T-helper 2 cell treated with Interferon-gamma antibody and Interleukin-4, amounts not matched to agents 100 ng/mL and 5 ng/mL, for 36 hours (primary cell): ENCODE measurements around the gene SIX4. TPM values are rescaled to one million over a fixed set of nuclear protein-coding genes. Genes with fewer than 3 reads are reported as not detected.
"Not testable (repeated sequence)": the region's sequence is repeated elsewhere in the genome, so short reads cannot be mapped to it uniquely, and the experiment has no call there.

Source experiments
- intact Hi-C: fragments of 100-400 bp; cut with micrococcal nuclease; formaldehyde crosslinking; loops from one replicate; pipeline ENCODE4 v1.15.1; 2023
- total RNA-seq: library from RNA; stranded (reverse); gene quantifications from 2 replicates; pipeline ENCODE4 v1.2.3, GENCODE V29; 2022

The SIX4 gene
- total RNA-seq, result 0.82 and 0.89 TPM in 2 replicates

DNA sequence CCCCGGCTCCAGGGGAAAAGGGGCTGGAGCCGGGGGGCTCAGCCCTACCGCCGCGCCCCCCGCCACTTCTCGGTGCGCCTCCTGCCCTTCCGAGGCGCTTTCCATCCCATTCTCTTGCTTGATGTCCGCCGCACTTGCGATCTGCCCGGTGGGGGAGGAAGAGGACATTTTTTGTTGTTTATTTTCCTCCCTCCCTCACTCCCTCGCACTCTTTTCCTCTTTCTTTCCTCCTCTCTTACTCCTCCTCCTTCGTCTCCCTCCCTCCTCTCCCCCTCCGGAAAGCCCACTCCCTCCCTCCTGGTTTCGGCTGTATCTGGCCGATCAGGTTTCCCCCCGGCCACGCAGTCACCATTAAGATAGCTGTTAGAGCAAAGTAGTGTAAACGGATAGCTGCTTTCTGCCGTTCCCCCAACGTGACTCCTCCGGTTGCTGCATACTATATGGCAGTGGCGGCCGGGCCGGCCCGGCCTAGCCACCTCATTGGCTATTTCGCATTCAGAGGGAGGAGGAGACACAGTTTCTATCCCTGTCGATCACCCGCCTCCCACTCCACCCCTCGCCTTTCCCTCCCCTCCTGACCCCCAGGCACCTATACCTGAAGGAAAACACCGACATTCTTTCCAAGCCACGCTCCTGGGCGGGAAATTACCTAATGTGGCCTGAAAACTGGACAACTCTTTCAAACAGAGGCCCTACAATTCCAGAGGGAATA is at the start of gene SIX4:
SIX4 (minus strand) TSS at position 445 of the 712 bp plus-strand sequence; CDS start at position 168, 277 bp downstream.
- intact Hi-C loops, result loop anchor here (1.0 to 10.0 kb wide), 5 partner anchors 29 to 389 kb away; partner anchors contain the start of genes SLC38A6 and TRMT5

DNA sequence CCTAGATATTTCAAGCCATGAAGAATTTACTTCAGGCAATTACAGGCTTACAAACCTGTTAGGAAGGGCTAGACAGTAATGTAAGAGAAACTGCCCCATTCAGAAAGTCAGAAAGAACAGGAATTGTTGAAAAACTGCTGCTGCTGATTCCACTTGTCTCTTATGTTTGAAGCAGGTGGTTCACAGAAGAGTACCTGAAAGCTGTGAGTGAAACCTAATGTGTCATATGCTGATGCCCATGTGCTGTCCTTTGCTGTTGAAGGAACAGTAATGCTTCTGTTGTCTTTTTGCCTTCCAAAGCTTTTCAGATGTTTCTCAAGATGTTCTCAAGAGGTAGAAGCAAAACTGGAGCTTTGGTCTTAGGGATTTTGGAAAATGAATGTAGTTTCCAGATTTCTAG is 49.4 kb upstream of the SIX4 start:
- intact Hi-C loops, result no loop called here

DNA sequence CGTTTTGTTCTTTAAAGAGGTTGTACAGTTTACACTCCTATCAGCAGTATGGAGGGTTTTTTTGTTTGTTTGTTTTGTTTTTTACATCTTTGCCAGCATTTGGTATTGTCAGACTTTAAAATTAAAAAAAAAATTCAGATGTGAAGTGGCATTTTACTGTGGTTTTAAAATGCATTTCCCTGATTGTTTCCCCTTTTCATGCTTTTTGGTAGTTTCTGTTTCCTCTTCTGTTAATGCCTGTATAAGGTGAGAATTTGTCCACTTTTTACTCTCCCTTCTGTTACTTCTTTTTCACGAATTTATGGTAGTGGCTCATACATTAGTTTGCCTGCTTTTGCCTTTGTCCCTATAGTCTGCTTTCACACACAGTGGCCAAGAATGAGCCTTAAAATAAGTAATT is 47.0 kb upstream of the SIX4 start:
- intact Hi-C loops, result no loop called here

DNA sequence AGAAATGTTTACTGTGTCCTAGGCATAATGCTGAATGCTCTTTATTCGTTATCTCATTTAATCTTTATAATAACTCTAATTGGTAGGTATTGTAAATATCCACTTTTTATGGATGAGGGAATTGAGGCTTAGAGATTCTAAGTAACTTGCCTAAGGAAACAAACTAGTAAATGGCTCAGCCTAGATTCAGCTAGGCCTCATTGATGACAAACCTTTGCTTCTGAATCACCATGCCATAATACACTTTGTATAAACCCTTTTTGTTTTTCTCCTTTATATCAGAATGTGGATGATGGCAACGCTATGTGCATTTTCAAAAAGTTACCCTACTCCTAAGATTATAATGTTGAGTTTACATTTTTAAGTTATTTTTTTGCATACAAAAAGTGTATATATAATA is 44.5 kb upstream of the SIX4 start:
- intact Hi-C loops, result no loop called here

DNA sequence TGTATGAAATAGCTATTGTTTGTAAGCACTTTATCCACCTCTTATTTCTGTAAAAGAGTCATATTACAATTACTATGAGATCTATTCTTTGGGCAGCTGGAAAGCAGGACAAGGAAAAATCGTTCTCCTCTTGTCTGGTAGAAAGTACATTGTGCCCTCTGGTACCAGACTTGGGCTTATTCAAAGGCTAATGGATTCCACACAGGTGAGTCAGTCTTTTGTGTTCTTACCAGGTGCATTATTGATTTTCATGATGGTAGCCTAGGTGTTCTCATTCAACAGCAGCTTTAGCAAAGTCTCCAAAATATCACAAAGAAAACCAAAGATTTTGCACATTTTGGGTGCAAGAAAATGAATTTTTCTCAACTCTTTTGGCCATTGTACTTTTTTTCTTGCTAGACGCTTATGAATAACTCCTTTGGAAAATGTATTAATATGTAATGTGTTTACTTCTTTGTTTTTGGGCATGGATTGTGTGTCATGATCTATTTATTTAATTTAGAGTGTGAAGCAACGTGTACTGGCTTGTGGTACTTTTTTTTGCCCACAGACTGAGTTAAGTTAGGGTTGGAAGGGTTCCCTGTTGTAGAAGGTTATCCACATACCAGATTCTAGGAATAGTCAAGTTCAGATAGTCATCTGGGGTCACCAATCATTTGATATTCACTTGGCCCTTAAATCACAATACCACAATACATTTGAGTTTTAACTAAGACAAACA is 36.7 kb upstream of the SIX4 start:
- intact Hi-C loops, result no loop called here

DNA sequence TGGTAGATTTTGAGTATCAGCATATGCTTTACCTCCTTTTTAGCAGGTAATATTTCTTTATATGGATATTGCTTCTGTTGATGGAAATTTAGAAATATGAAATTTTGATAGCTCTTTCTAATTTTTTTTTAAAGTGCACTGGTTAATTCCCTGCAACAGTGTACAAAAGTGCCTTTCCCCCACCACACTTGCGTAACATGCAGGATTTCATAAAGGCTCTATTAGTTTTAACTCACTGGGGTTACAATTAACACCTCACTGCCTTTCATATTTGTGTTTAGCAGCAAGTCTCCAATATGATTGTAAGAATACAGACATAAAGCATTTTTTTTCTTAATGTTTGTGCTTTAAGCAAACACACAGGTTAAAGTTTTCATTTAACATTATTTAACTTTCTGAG is 36.1 kb upstream of the SIX4 start:
- intact Hi-C loops, result no loop called here

DNA sequence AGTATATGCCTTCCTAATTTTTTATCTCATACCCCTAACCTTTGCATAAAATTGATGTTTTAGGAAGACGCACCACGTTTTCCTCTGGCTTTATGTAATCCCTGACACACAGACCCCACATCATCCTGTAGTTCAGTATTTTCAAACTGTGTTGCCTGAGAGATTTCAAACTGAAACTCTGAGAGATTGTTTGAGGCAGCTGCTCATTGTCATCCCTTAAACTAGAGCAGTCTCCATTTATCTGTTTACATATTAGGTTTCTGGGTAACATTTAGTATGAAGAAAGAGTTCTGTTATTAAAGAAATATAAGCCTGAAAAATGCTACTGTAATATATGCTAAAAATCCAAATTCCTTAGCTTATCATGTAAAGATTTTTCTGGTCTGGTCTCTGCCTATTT is 34.7 kb upstream of the SIX4 start:
- intact Hi-C loops, result loop anchor here (5.0 to 10.0 kb wide), 4 partner anchors 33 to 664 kb away; partner anchors contain the start of genes PCNX4 and PPM1A

DNA sequence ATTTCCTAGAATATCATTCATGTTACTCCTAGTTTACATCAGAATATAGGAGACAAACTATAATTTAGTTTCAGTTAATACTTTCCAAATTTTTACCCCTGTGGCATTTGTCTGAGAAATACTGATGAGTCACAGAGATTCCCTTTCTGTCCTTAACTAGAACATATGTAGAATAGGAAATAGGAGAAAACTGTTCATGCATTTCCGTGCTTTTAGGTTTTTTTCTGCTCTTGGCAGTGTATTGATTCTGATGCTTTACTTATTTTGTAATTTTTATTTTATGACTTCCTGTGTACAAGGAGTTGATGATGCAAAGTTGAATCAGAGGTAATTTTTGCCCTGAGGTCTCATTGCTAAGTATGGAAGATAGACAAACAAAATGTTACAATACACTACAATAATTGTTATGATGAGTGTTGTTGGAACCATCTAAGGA is 33.4 kb upstream of the SIX4 start:
- intact Hi-C loops, result loop anchor here (5.0 to 10.0 kb wide), 4 partner anchors 35 to 663 kb away; partner anchors contain the start of genes PCNX4 and PPM1A

DNA sequence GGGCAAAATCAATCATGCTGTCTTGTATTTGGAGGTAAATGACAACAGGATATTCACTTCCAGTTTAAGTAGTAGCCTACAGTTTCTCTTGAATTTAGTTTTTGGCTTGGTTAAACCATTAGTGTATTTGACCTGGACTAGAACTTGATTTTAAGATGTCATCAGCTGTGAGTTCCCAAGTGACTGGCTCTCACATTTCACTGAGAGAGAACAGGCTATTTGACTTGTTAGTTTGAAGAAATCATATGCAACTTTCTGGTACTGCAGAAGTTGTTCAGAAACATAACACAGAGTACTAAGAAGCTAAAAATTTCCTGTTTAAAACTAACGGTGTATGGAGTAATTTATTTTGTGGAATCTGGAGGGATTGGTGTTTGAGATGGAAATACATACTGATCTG is 32.7 kb upstream of the SIX4 start:
- intact Hi-C loops, result loop anchor here (5.0 to 10.0 kb wide), 4 partner anchors 35 to 662 kb away; partner anchors contain the start of genes PCNX4 and PPM1A

DNA sequence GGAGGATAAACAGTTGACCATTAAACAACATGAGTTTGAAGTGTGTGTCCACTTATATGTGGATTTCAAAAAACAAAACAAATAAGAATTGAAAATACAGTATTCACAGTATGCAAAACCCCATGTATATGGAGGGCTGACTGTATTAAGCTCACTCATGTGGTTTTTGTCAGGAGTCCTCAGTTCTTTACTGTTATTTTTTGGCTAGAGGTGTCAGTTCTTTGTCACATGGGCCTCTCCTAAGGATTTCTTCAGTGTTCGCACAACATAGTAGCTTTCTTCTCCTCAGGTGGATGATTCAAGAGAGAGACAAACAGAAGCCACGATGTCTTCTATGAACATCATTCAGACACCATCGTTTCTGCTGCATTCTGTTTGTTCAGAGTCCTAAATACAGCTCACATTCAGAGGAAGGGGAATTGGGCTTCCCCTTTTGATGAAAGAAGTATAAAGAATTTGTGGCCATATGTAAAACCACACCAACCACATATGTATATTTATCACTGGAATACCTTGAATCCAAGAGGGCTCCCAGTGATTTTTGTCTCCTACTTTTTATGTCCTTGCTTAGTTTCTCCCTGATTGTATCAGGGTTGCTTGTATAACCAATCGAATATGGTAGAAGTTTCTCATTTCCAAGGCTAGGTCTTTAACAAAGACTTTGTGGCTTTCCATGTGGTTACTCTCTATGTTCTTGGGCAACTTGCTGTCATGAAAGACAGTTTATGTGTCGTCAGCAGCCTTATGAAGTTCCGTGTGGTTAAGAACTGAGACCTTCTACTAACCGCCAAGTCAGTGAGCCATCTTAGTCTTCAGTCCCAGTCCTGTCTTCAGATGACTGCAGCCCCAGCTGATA is 29.3 kb upstream of the SIX4 start:
- intact Hi-C loops, result loop anchor here (1.0 to 10.0 kb wide), 6 partner anchors 18 to 659 kb away; partner anchors contain the start of genes PCNX4, PPM1A, SLC38A6 and TRMT5

DNA sequence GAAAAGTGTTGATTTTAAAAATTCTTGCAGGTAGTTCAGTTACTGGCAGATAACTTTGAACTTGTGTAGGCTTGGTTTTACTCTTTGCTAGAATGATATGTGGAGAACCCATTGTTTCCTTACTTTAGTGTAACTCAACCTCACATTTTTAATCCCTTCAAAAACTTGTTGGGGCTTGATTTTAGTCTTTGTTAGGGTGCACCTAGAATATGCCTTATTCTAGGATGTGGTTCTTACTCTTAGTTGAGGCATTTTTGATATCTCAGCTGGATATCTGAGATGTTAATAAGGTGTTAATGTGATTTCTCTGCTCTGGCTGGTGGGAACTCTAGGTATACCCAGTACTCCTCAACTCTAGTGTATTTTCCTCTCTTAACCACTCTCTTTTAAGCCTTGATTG is 20.4 kb upstream of the SIX4 start:
- intact Hi-C loops, result no loop called here

DNA sequence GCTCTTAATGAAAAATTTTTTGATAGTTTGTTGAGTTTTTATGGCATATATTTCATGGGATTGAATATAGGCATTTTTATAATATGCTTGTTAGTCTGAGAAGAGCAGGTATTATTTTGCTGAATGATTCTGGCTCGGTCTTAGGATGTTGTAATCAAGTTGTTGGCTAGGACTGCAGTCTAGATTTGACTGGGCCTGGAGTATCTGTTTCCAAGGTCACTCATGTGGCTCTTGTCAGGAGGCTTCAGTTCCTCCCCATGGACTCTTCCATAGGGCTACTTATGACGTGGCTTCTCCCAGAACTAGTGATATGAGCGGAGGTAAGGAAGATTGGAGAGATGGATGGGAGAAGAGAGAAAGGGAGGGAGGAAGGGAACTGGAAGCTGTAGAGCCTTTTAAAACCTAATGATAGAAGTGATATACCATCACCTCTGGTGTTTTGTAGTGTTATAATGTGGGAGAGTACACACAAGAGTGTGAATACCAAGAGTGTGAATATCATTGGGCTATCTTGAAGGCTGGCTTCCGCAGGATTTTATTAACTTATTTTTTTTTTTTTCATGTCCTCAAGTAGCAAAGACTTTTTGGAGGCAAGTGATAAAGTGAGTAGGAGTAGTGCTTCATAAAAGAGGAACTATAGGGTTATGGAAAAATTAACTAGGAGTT is 14.8 kb upstream of the SIX4 start:
- intact Hi-C loops, result no loop called here

DNA sequence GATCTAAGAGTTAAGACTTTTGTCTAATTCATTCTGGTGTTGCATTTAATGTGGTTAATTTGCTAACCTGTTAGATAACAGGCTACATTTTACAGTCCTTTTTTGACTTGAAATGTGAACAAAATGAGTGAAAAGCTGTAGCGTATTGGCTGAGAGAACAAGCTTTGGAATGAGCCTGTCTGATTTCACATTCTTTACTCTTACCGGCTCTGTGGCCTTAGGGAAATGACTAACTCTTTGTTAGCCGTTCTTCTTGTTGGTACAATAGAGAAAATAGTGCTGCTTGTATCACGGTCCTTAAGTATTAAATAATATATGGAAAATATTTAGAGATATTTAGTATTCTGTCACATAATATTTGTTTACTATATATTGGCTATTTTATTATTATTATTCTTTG is 12.3 kb upstream of the SIX4 start:
- intact Hi-C loops, result no loop called here

DNA sequence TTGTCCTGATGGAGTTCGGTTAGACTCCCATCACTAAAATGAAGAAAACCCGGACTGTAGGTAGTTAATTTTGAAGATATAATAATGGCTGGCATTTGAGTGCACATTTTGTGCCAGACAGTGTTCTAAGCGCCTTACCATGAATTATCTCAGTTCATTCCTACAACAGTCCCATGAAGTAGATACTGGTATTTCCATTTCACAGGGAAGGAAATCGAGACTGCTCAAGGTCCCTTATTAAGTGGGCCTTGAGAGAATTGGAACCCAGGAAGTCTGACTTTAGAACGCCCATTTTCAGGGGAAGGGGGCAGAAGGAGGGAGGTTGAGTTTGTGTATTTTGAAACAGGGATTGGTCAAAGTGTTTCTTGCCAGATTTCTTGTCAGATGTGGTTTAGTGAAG is 11.3 kb upstream of the SIX4 start:
- intact Hi-C loops, result loop anchor here (1.0 kb wide), 1 partner anchor 18 kb away; no protein-coding TSS in a partner anchor

DNA sequence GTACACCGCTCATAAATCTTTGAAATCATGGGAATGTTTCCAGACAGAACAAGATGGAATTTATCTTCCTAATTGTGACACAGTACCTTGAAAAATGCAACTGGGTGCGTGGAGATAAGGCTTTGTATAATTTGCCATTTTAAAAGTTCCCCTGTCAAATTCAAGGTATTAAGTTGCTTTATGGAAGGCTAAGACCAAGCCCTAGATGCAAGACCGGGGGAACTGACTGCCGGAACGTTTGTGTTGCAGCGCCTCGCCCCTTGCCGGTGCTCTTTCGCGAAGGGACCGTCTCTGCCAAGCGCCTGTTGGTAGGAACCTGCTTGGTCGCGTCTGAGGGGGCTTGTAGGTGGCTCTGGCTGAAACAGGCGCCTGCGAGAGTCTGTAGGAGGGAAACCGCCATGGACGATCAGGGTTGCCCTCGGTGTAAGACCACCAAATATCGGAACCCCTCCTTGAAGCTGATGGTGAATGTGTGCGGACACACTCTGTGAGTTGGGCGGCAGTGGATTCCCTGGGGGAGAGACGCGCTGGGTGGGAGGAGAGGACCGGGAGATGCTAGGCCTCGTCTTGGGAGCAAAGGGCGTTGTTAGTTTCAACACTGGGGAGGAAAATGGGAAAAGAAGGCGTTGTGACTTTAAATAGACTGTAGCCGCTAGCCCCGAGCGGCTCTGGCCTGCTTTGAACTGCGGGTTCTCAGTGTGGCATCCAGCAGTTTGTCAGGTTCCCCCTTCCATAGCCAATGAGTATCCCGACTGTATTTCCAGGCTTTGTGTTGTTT is 10.5 kb upstream of the SIX4 start, which contains the start of gene MNAT1:
MNAT1 (plus strand) TSS at position 297 of the 778 bp plus-strand sequence; CDS start at position 399, 102 bp downstream.
- intact Hi-C loops, result loop anchor here (1.0 kb wide), 1 partner anchor 19 kb away; no protein-coding TSS in a partner anchor

DNA sequence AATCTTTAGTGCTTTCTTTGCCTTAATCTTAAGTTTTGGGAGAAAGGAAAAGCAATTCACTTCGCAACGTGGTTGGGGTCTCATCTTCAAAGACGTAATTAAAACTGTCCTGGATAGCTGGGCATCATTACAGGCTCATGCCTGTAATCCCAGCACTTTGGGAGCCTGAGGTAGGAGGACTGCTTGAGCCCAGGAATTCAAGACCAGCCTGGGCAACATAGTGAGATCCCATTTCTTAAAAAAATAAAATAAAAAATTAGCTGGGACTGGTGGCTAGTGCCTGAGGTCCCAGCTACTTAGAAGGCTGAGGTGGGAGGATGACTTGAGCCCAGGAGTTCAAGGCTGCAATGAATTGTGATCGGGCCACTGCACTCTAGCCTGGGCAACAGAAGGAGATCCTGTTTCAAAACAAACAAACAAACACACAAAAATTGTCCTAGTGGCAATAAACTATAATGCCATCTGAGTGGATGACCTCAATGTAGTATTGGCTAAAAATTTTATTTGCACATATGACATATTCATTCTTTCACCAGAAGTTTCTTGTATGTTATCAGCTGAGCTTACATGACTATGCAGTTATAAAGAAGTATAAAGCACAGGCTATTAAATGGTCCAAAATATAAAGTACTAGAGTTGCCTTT is 8.8 kb upstream of the SIX4 start:
- intact Hi-C loops, result no loop called here

DNA sequence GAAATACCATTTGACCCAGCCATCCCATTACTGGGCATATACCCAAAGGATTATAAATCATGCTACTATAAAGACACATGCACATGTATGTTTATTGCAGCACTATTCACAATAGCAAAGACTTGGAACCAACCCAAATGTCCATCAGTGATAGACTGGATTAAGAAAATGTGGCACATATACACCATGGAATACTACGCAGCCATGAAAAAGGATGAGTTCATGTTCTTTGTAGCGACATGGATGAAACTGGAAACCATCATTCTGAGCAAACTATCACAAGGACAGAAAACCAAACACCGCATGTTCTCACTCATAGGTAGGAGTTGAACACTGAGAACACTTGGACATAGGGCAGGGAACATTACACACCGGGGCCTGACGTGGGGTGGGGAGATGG is 7.1 kb upstream of the SIX4 start:
- intact Hi-C loops, result not testable (repeated sequence)

DNA sequence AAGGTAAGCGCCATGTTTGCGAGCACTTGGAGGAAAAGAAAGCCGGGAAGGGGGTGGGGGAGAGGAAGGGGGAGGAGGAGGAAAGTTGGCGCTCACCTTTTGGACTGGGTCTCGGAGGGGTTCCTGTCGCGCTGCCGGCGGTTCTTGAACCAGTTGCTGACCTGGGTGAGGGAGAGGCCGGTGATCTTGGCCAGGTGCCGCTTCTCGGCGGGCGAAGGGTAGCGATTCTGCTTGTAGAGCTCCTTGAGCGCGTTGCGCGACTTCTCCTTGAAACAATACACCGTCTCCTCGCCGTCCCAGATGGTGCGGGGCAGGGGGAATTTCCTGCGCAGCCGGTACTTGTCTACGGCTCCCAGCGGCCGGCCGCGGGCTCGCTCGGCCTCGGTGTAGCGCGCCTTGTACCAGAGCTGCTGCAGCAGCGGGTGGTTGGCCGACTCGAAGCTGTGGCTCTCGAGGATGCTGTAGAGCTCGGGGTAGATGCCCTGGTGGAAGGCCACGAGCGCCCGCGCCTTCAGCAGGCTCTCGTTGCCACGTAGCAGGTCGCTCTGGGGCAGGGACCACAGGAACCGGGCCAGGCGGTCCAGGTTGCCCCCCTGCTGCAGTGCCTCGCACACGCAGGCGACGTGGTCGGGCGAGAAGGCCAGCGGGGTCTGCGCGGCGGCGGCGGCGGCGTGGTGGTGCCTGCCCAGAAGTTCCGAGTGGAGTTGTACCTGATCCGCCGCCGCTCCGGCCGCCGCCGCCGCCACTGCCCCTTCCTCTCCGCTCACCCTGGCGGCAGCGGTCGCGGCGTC is 840 bp downstream of the SIX4 start:
- intact Hi-C loops, result loop anchor here (1.0 to 10.0 kb wide), 5 partner anchors 30 to 389 kb away; partner anchors contain the start of genes SLC38A6 and TRMT5
